Neural cell (in vitro differentiated cells): ENCODE measurements around the gene FXN. TPM values are rescaled to one million over a fixed set of nuclear protein-coding genes. Genes with fewer than 3 reads are reported as not detected.
"Not testable (repeated sequence)": the region's sequence is repeated elsewhere in the genome, so short reads cannot be mapped to it uniquely, and the experiment has no call there.

Source experiments
- H2AFZ ChIP-seq: fragments of 200-600, 300-800 bp; sonication (generic), shearing (Covaris generic); 2 replicates; pipeline ENCODE4 v1.6.0; 2014; ENCODE audit warnings: low read depth, mild to moderate bottlenecking, antibody characterized with exemption, low read length, moderate library complexity
- H3F3A ChIP-seq: fragments of 200-600 bp; shearing (Covaris generic); 2 replicates; pipeline ENCODE4 v1.6.1; 2016; ENCODE audit warnings: mild to moderate bottlenecking, moderate library complexity, mixed read lengths, antibody characterized with exemption, low read length; ENCODE audit not compliant: insufficient read depth, poor library complexity, severe bottlenecking
- H3K27ac ChIP-seq: fragments of 200-600, 300-800 bp; sonication (generic), shearing (Covaris generic); 2 replicates; pipeline ENCODE4 v1.5.1; 2014; ENCODE audit warnings: mild to moderate bottlenecking, low read length, moderate library complexity
- H3K27me3 ChIP-seq: fragments of 300-800, 200-600 bp; sonication (generic), shearing (Covaris generic); 2 replicates; pipeline ENCODE4 v1.6.0; 2014; ENCODE audit warnings: mild to moderate bottlenecking, low read depth, low read length, moderate library complexity; ENCODE audit not compliant: insufficient read depth
- H3K36me3 ChIP-seq: fragments of 300-800, 200-600 bp; sonication (generic), shearing (Covaris generic); 2 replicates; pipeline ENCODE4 v1.5.1; 2014; ENCODE audit warnings: mild to moderate bottlenecking, antibody characterized with exemption, low read length, moderate library complexity; ENCODE audit not compliant: insufficient read depth
- H3K4me2 ChIP-seq: fragments of 300-800, 200-600 bp; sonication (generic), shearing (Covaris generic); 2 replicates; pipeline ENCODE4 v1.6.0; 2014; ENCODE audit warnings: mild to moderate bottlenecking, low read length
- H3K4me3 ChIP-seq: fragments of 300-800, 200-600 bp; sonication (generic), shearing (Covaris generic); 2 replicates; pipeline ENCODE4 v1.5.1; 2014; ENCODE audit warnings: mild to moderate bottlenecking, low read length, moderate library complexity
- H3K79me2 ChIP-seq: fragments of 200-600 bp; shearing (Covaris generic); replicated peaks from 2 replicates; pipeline ENCODE4 v1.6.0; 2014; ENCODE audit warnings: mild to moderate bottlenecking, low read length, moderate library complexity; ENCODE audit not compliant: insufficient read depth
- H3K9ac ChIP-seq: fragments of 300-800, 200-600 bp; sonication (generic), shearing (Covaris generic); 2 replicates; pipeline ENCODE4 v1.6.1; 2016; ENCODE audit warnings: mild to moderate bottlenecking, low read length, mixed read lengths
- H3K9me2 ChIP-seq: fragments of 200-600 bp; shearing (Covaris generic); 2 replicates; pipeline ENCODE4 v1.6.1; 2016; ENCODE audit warnings: mild to moderate bottlenecking, low read length, mixed read lengths; ENCODE audit not compliant: insufficient read depth
- H3K9me3 ChIP-seq: fragments of 200-600, 300-800 bp; sonication (generic), shearing (Covaris generic); 2 replicates; pipeline ENCODE4 v1.6.1; 2016; ENCODE audit warnings: mild to moderate bottlenecking, mixed run types, low read length, moderate library complexity, mixed read lengths
- H4K20me1 ChIP-seq: fragments of 200-600 bp; shearing (Covaris generic); 2 replicates; pipeline ENCODE4 v1.6.1; 2016; ENCODE audit warnings: mild to moderate bottlenecking, mixed run types; ENCODE audit not compliant: insufficient read depth
- EP300 ChIP-seq: fragments of 450-650 bp; conservative IDR thresholded peaks from 2 replicates; pipeline ENCODE4 v1.6.1; 2014; ENCODE audit warnings: antibody characterized with exemption, mild to moderate bottlenecking, moderate library complexity; ENCODE audit not compliant: poor library complexity, severe bottlenecking
- EZH2 ChIP-seq: fragments of 200-600, 300-800 bp; shearing (Covaris generic), sonication (generic); IDR thresholded peaks from 2 replicates; pipeline ENCODE4 v1.6.1; 2014; ENCODE audit warnings: antibody characterized with exemption, low read length, borderline replicate concordance, mild to moderate bottlenecking; ENCODE audit not compliant: insufficient read depth, poor library complexity, severe bottlenecking
- MXI1 ChIP-seq: fragments of 450-650 bp; conservative IDR thresholded peaks from 2 replicates; pipeline ENCODE4 v1.6.1; 2014; ENCODE audit warnings: antibody characterized with exemption, mild to moderate bottlenecking; ENCODE audit not compliant: poor library complexity, severe bottlenecking
- POLR2AphosphoS5 ChIP-seq: IDR thresholded peaks from 2 replicates; pipeline ENCODE4 v1.6.1; 2012
- RAD21 ChIP-seq: fragments of 450-650 bp; conservative IDR thresholded peaks from 2 replicates; pipeline ENCODE4 v1.6.1; 2014; ENCODE audit warnings: antibody characterized with exemption, mild to moderate bottlenecking, moderate library complexity
- SMC3 ChIP-seq: fragments of 450-650 bp; conservative IDR thresholded peaks from 2 replicates; pipeline ENCODE4 v1.6.1; 2014; ENCODE audit warnings: antibody characterized with exemption, mild to moderate bottlenecking, moderate library complexity; ENCODE audit not compliant: poor library complexity
- TAF1 ChIP-seq: IDR thresholded peaks from 2 replicates; pipeline ENCODE4 v1.6.1; 2012; ENCODE audit warnings: low read depth
- polyA plus RNA-seq: library from polyadenylated mRNA; depleted of rRNA; stranded (reverse); fragments of >200 nt; gene quantifications from 2 replicates; pipeline ENCODE4 v1.2.3, GENCODE V29; 2014
- TF ChIP-seq, protein P1 (sequence below): fragments of 450-650 bp; IDR thresholded peaks from 2 replicates; pipeline ENCODE4 v1.5.1; 2014; ENCODE audit warnings: antibody characterized with exemption, mild to moderate bottlenecking, moderate library complexity; ENCODE audit not compliant: poor library complexity, severe bottlenecking
- TF ChIP-seq, protein P2 (sequence below): IDR thresholded peaks from 2 replicates; pipeline ENCODE4 v1.6.1; 2012; ENCODE audit warnings: borderline replicate concordance

The FXN gene
- polyA plus RNA-seq, 1 donor from 2014 or later: 3.5 TPM

DNA sequence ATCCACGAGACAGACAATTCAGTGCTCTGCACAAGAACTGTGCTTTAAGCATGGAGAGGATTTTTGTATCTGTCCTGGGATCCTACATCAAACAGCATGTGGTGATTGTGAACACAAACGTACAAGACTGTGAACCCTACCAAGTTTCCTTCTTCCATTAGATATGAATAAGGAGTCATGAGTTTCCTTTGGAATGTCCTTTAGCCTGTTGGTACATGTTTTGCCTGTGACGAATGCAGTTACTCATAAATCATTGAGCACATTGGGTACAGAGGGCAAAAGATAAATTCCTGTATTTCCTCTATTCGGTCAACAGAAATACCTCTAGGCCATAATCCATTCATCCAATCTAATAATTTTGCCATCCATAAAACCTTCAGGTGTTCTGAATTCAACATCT lies 61.5 kb downstream of the FXN start:
- no peak overlapping the region for H3K9ac ChIP-seq
- H3K27me3 ChIP-seq: no peaks in the 10 kb centered on the region
- TF ChIP-seq RAD21 (no peak), TAF1 (no peak), MXI1 (no peak), EP300 (no peak), SMC3 (no peak), POLR2AphosphoS5 (no peak), EZH2 (no peak)
- TF ChIP-seq, protein P1, sequence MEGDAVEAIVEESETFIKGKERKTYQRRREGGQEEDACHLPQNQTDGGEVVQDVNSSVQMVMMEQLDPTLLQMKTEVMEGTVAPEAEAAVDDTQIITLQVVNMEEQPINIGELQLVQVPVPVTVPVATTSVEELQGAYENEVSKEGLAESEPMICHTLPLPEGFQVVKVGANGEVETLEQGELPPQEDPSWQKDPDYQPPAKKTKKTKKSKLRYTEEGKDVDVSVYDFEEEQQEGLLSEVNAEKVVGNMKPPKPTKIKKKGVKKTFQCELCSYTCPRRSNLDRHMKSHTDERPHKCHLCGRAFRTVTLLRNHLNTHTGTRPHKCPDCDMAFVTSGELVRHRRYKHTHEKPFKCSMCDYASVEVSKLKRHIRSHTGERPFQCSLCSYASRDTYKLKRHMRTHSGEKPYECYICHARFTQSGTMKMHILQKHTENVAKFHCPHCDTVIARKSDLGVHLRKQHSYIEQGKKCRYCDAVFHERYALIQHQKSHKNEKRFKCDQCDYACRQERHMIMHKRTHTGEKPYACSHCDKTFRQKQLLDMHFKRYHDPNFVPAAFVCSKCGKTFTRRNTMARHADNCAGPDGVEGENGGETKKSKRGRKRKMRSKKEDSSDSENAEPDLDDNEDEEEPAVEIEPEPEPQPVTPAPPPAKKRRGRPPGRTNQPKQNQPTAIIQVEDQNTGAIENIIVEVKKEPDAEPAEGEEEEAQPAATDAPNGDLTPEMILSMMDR: no peak
- TF ChIP-seq, protein P2, sequence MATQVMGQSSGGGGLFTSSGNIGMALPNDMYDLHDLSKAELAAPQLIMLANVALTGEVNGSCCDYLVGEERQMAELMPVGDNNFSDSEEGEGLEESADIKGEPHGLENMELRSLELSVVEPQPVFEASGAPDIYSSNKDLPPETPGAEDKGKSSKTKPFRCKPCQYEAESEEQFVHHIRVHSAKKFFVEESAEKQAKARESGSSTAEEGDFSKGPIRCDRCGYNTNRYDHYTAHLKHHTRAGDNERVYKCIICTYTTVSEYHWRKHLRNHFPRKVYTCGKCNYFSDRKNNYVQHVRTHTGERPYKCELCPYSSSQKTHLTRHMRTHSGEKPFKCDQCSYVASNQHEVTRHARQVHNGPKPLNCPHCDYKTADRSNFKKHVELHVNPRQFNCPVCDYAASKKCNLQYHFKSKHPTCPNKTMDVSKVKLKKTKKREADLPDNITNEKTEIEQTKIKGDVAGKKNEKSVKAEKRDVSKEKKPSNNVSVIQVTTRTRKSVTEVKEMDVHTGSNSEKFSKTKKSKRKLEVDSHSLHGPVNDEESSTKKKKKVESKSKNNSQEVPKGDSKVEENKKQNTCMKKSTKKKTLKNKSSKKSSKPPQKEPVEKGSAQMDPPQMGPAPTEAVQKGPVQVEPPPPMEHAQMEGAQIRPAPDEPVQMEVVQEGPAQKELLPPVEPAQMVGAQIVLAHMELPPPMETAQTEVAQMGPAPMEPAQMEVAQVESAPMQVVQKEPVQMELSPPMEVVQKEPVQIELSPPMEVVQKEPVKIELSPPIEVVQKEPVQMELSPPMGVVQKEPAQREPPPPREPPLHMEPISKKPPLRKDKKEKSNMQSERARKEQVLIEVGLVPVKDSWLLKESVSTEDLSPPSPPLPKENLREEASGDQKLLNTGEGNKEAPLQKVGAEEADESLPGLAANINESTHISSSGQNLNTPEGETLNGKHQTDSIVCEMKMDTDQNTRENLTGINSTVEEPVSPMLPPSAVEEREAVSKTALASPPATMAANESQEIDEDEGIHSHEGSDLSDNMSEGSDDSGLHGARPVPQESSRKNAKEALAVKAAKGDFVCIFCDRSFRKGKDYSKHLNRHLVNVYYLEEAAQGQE: no peak
- no peak overlapping the region for H3K27ac ChIP-seq
- H3K4me2 ChIP-seq: no peak overlapping the region
- H3F3A ChIP-seq: no peaks in the 10 kb centered on the region
- H3K9me3 ChIP-seq: no peaks in the 10 kb centered on the region
- no peak overlapping the region for H3K4me3 ChIP-seq
- H2AFZ ChIP-seq: no peak overlapping the region
- no peaks in the 10 kb centered on the region for H3K36me3 ChIP-seq
- H4K20me1 ChIP-seq: no peaks in the 10 kb centered on the region
- H3K79me2 ChIP-seq: no peaks in the 10 kb centered on the region
- H3K9me2 ChIP-seq: no peaks in the 10 kb centered on the region

DNA sequence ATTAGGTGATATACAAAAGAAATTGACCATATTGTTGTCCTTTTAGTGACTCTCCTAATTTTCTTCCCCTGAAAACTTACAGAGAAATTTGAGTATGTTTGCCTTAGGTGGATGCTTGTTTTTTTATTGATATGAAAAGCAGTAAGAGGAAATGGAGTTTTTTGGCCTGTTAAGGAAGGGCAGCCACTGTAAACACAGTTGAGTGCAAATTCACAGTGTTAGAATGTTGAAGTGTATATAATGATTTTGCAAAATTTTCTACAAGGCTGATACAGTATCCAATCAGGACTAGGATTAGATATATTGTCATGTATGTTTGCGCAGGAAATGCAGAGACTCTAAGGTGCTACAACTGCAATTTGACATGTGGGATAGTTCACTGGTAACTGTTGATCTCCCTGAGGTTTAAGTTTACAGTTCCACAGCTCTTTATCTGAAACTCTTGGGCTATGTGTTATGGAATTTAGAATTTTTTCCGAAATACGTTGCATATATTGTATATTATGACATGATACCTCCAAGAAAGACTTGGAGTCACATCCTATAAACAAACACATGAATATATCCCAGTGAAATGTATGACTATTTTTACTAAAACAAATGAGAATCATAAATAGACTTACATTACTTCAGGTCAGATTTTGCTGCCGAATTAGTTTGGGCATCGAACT lies 62.5 kb downstream of the FXN start:
- Histone ChIP-seq H3K4me3 (no peak overlapping the region), H3K79me2 (no peaks in the 10 kb centered on the region), H3K27ac (no peak overlapping the region), H3K4me2 (no peak overlapping the region), H3K36me3 (no peaks in the 10 kb centered on the region), H3K9me2 (no peaks in the 10 kb centered on the region), H3K9me3 (no peaks in the 10 kb centered on the region), H2AFZ (no peak overlapping the region), H4K20me1 (no peaks in the 10 kb centered on the region), H3K9ac (no peak overlapping the region), H3K27me3 (no peaks in the 10 kb centered on the region), H3F3A (no peaks in the 10 kb centered on the region)
- TF ChIP-seq MXI1: no peak
- no peak for TF ChIP-seq EP300
- TF ChIP-seq, protein P1: no peak
- TF ChIP-seq, protein P2: no peak
- no peak for TF ChIP-seq POLR2AphosphoS5
- TF ChIP-seq RAD21: no peak
- no peak for TF ChIP-seq EZH2
- no peak for TF ChIP-seq TAF1
- no peak for TF ChIP-seq SMC3

DNA sequence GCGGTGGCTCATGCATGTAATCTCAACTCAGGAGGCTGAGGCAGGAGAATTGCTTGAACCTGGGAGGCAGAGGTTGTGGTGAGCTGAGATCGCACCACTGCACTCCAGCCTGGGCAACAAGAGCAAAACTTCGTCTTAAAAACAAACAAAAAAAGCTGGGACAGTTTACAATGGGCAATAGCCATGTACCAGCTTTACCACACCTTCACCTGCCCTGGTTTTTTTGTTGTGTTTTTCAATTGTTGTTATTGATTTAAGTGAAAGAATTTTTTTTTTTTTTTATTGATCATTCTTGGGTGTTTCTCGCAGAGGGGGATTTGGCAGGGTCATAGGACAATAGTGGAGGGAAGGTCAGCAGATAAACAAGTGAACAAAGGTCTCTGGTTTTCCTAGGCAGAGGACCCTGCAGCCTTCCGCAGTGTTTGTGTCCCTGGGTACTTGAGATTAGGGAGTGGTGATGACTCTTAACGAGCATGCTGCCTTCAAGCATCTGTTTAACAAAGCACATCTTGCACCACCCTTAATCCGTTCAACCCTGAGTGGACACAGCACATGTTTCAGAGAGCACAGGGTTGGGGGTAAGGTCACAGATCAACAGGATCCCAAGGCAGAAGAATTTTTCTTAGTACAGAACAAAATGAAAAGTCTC lies 67.9 kb downstream of the FXN start:
- not testable (repeated sequence) for H3K9ac ChIP-seq, H3F3A ChIP-seq, H2AFZ ChIP-seq, H3K9me3 ChIP-seq, H3K4me2 ChIP-seq, H3K79me2 ChIP-seq, H4K20me1 ChIP-seq, H3K27me3 ChIP-seq, H3K36me3 ChIP-seq, H3K27ac ChIP-seq, H3K9me2 ChIP-seq, H3K4me3 ChIP-seq
